ENCODE measurements around the gene MDK.
"Not testable (repeated sequence)": the region's sequence is repeated elsewhere in the genome, so short reads cannot be mapped to it uniquely, and the experiment has no call there.

The MDK gene

DNA sequence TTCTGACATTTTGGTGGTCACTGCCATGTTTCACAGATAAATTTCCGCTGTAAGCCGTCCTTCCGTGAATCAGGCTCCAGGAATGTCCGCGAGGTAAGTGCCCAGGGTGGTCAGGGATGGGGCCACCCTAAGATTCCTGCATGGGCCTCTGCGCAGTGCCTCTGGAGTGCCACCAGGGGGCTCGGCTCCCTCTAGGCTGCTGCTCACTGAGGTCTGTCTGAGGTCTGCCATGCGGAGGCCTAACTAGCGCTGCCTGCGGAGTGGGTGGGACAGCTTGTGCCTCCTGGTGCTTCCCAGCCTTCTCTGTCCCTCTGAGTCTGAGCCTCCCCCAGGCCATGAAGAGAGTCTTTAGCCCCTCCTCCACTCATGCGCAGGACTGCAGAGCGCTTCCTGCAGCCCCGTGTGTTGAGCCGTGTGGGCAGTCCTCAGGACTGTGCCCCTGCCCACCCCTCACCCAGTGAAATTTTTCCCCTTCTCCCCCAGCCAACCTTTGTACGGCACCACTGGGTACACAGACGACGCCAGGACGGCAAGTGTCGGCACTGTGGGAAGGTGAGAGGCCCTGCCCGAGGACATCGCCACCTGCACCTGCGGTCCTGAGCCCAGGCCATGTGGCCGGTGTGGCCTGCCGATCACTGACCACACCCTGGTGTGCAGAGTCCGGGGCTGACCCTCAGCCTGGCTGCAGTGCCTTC lies 11.9 kb upstream of the MDK start:
- peak in 2 of 5 experiments; percentile 36 to 66 for DNase-seq

DNA sequence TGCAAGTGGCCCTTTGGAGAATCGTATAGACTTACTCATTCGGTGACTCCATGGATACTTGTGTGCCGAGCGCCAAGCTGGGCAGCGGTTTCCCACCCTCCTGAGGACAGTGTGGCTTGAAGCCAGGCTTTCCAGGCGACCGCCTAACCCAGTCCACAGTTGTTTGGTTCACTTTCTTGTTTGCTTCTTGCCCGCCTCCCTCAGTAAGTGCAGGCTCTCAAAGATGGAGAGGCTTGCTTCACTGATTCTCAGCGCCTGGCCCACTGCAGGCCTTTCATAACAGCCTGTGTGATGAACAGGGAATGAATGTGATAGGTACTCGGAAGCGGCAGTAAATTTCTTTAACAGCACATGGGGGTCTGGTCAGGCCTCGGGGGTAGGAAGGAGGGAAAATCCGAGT lies 11.2 kb upstream of the MDK start:
- DNase-seq, result no peak

DNA sequence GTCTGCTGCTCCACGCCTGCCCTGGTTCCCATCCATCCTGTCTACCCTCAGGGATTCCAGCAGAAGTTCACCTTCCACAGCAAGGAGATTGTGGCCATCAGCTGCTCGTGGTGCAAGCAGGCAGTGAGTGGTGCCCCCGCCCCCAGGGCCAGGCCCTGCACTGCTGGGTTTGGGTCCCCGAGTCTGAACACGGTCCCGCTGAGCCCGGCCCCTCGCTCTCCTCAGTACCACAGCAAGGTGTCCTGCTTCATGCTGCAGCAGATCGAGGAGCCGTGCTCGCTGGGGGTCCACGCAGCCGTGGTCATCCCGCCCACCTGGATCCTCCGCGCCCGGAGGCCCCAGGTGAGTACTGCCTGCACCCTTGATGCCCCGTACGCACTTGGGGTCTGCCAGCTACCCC lies 10.2 kb upstream of the MDK start:
- not testable (repeated sequence) for DNase-seq

DNA sequence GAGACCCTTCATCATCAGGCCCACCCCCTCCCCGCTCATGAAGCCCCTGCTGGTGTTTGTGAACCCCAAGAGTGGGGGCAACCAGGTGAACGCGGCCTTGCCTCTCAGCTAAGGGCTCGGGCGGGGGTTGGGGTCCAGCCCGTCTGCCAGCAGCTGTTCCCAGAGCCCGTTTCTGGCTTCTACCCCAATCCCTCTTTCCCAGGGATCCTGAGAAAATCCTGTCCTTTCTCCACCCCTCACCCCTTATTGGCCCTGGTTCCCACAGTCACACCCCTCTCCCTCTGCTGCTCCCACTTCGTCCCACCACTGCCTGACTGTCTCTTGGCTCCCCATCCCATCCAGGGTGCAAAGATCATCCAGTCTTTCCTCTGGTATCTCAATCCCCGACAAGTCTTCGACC lies 9.4 kb upstream of the MDK start:
- no peak for DNase-seq

DNA sequence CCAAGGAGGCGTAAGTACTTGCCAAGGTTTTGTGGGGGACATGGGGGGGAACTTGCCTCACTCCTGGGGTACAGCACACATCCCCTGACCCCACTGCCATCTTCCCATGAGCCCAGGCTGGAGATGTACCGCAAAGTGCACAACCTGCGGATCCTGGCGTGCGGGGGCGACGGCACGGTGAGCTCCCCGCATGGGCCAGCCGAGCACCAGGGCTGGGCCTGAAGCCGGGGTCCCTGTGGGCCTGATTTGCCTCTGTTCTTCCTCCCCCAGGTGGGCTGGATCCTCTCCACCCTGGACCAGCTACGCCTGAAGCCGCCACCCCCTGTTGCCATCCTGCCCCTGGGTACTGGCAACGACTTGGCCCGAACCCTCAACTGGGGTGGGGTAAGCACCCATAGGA lies 9.0 kb upstream of the MDK start:
- DNase-seq, result not testable (repeated sequence)

DNA sequence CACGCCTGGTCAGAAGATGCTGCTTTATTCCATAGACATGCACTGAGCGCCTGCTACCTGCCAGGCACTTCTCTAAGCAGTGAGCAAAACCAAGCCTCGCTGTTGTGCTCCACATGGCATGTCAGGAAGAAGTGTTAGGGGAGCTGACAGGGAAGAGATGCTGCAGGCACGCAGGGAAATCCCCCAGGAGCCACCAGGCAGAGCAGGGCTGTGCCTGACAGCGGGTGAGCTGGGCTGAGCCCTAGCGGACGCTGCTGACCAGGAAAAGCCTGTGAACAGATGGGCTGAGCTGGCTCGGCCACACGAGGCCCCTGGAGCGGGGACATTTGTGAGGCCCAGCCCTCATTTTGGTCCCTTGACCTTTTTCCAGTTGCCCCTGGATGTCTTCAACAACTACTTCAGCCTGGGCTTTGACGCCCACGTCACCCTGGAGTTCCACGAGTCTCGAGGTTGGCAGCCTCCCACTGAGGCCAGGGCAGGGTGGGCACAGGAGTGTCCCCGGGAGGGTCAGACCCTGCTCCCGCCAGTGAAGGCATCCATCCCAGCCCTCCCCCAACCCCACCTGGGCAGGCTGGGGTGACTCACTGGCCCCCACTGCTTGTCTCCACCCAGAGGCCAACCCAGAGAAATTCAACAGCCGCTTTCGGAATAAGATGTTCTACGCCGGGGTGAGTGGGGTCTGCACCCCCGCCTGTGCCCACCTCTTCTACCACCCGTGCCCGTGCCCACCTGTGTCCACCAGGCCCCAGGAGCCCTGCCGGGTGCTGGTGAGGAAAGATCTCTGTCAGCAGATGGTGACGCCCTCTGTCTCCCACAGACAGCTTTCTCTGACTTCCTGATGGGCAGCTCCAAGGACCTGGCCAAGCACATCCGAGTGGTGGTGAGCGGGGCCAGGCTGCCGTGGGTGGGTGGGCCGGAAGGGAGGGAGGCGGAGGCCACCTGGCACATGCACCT lies 7.4 kb upstream of the MDK start:
- no peak for DNase-seq

DNA sequence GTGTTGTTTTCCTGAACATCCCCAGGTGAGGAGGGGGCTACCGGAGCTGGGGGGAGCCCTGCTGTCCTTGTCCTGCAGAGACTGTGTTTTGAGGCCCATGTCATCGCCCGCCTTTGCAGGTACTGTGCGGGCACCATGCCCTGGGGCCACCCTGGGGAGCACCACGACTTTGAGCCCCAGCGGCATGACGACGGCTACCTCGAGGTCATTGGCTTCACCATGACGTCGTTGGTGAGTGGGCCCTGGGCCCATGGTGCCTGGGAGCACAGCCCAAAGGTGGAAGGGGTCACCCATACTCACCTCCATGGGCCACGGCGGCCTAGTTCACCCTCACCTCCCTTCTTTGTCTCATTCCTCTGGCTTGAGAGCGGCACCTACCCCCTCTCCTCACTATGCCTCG lies 6.7 kb upstream of the MDK start:
- no peak for DNase-seq

DNA sequence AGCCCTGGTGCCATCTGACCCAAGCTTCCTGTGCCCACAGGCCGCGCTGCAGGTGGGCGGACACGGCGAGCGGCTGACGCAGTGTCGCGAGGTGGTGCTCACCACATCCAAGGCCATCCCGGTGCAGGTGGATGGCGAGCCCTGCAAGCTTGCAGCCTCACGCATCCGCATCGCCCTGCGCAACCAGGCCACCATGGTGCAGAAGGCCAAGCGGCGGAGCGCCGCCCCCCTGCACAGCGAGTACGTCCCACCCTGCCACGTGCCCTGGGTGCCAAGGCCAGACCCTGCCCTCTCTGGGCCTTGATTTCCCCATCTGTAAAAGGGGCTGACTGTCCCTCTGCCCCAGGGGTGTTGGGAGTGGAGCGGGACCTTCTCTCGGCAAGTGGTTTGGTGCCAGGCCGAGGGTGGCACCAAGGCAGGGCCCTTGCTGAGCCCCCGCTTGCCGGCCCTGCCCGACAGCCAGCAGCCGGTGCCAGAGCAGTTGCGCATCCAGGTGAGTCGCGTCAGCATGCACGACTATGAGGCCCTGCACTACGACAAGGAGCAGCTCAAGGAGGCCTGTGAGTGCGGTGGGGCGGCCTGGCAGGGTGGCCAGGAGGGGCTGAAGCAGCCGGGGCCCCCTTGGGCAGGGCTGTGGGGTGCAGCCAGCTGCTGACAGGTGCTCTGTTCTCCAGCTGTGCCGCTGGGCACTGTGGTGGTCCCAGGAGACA lies 5.9 kb upstream of the MDK start:
- no peak for DNase-seq

DNA sequence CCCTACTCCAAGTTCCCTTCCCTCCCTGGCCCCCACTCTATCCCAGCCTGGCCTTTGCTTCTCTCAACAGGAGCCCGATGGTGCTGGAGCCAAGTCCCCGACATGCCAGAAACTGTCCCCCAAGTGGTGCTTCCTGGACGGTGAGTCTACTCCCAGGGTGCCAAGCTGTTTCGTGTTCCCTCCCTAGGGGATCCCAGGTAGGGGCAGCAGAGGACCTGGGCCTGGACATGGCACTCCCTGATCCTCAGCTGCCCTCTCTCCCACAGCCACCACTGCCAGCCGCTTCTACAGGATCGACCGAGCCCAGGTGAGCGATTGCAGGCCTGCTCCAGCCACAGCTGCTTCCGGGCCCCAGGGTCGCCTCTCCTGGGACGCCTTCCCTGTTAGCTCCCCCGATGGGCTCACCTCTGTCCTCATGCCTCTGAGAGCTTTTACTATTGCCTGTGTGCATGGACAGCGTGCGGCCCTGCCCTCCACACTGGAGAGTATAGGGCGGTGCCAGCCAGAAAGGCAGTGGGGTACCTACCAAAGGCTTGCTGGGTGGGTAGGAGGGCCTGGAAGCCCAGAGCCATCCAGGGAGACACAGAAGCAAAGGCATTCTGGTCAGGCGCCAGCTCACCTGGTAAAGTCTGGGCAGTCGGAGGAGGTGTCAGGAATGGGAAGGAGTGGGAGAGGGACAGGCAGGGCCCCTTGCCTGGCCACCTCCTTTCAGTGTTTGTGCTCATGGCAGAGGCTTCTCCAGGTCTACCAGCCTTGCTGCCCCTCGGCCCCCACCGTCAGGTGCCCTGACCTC lies 5.0 kb upstream of the MDK start:
- no peak for DNase-seq

DNA sequence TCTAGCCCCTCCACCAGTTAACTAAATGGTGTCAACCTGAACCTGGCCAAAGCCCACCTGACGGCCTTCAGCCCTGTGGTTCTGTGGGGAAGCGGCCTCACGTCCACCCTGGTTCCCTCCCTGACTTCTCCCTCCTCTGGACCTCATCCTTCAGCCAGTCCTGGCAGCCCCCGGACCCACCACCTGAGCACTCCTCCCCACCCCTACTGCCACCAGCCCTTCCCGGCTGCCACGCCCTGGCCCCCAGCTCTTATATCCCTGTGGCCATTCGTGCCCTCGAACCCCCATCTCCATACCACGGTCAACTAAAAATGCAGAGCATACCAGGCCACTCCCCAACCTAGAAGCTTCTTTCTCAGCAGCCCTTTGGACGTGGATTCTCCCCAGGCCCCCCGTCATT lies 4.2 kb upstream of the MDK start:
- no peak for DNase-seq

DNA sequence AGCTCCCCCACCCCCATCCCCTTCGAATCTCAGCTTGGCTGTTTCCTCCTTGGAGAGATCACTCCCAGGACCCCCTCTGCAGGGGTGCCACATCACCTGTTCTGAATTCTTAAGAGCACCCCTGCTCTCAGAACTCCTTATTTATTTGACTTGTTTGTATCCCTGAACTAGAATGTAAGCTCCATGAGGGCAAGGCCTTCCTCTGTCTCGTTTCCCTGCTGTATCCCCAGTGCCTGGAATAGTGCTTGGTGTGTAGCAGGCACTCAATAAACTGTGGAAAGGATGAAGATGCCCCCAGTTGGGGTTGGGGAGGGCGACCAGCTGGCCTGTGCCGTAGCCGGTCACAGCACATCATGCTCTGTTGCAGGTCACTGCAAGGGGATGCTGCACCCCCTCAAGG lies 3.6 kb upstream of the MDK start:
- DNase-seq, result no peak

DNA sequence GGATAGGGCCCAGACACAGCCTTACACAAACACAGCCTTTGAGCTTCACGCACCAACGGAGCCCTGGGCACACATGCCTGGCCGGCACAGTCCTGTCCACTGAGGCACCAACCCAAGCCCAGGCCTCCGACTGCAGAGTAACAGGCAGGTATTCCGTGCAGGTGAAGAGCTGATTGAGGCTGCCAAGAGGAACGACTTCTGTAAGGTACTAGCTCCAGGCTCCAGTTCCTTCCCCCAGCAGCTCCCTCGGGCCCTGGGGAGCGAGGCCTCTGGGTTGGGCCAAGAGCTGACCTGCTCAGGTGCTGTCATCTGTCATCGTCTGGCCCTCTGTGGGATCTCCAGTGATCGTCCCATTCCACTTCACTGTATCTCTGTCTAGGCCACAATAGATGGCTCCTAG lies 3.2 kb upstream of the MDK start:
- no peak for DNase-seq

DNA sequence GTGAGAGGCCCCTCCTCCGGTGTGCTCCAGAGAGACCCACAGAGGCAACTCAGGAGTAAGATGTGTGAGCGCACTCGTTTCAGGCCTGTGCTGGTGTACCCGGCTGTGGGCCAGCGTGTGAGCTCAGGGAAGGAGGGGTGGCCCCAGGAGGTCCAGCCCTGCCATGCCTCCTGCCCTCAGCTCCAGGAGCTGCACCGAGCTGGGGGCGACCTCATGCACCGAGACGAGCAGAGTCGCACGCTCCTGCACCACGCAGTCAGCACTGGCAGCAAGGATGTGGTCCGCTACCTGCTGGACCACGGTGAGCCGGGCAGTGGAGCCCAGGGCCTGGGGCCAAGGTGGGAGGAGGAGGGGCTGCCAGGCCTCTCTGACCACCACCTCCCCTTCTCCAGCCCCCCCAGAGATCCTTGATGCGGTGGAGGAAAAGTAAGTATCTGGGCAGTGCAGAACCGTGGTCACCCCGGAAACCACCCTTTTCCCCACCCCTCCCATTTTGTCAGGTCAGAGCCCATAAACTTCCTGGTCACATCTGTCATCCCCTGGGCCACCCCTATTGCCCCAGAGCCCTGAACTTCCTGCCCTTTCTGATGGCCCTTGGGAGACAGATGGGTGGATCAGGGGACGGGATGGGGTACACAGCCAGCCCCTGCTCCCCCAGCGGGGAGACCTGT lies 2.5 kb upstream of the MDK start:
- no peak for DNase-seq

DNA sequence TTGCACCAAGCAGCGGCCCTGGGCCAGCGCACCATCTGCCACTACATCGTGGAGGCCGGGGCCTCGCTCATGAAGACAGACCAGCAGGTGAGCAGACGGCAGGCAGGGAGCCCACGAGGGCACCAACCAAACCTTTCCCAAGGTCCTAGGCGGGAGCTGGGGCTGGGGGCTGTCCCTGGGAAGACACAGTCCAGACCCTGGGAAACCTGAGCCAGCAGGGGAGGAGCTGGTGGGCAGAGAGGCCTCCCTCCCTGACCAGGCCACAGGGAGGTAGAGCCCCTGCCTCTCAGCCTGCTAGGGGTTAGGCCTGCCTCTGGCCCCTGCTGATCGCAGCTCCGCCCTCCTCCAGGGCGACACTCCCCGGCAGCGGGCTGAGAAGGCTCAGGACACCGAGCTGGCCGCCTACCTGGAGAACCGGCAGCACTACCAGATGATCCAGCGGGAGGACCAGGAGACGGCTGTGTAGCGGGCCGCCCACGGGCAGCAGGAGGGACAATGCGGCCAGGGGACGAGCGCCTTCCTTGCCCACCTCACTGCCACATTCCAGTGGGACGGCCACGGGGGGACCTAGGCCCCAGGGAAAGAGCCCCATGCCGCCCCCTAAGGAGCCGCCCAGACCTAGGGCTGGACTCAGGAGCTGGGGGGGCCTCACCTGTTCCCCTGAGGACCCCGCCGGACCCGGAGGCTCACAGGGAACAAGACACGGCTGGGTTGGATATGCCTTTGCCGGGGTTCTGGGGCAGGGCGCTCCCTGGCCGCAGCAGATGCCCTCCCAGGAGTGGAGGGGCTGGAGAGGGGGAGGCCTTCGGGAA lies 1.8 kb upstream of the MDK start:
- not testable (repeated sequence) for DNase-seq

DNA sequence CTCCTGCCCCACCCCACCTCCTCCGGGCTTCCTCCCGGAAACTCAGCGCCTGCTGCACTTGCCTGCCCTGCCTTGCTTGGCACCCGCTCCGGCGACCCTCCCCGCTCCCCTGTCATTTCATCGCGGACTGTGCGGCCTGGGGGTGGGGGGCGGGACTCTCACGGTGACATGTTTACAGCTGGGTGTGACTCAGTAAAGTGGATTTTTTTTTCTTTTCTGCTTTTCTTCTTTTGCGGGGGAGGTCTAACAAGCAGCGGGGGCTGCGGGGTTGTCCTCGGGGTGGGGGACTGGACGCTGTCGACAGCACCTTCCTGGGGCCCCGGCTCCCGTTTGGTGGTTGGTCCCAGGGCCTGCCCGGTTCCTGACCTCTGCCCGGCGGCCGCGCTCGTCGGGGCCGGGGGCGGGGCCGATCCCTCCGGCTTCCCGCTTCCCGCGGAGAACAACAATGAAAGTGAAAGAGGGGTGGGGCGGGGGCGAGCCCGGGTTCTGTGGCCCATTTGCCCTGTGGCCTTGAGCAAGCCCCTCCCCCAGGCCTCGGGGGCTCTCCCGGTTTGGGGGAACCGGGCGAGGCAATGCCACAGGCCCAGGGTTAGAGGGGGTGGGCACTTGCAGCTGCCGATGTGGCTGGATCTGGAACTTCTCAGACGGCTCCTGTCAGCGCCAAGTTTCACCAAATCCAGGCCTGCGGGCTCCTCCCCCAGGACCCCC lies 975 bp upstream of the MDK start:
- DNase-seq, result peak in 4 of 5 experiments; percentile 26 to 50 (median 39)

DNA sequence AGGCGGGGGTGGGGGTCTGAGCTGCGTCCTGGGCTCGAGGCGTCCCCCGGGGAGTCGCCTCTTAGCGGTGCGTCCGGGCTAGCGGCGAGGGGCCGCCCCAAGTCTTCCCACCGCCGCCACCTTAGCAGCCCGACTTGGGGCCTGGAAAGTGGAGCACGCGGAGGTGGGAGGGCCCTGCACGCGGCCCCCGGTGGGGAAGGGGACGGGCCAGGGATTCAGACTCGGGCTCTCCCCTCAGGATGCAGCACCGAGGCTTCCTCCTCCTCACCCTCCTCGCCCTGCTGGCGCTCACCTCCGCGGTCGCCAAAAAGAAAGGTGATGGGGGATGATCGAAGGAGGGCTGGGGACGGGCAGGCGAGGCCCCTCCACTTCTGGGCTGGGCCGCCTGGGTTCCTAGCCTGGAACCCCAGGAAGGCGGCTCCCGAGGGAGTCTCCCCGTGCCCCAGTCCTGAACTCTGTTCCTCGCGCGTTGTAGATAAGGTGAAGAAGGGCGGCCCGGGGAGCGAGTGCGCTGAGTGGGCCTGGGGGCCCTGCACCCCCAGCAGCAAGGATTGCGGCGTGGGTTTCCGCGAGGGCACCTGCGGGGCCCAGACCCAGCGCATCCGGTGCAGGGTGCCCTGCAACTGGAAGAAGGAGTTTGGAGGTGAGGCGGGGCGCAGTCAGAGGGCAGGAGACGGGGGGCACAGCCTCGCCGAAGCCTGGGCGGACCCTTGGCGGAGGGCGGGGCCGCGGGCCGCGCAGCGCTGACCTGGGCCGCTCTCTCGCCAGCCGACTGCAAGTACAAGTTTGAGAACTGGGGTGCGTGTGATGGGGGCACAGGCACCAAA lies 563 bp downstream of the MDK start:
- DNase-seq, result no peak

DNA sequence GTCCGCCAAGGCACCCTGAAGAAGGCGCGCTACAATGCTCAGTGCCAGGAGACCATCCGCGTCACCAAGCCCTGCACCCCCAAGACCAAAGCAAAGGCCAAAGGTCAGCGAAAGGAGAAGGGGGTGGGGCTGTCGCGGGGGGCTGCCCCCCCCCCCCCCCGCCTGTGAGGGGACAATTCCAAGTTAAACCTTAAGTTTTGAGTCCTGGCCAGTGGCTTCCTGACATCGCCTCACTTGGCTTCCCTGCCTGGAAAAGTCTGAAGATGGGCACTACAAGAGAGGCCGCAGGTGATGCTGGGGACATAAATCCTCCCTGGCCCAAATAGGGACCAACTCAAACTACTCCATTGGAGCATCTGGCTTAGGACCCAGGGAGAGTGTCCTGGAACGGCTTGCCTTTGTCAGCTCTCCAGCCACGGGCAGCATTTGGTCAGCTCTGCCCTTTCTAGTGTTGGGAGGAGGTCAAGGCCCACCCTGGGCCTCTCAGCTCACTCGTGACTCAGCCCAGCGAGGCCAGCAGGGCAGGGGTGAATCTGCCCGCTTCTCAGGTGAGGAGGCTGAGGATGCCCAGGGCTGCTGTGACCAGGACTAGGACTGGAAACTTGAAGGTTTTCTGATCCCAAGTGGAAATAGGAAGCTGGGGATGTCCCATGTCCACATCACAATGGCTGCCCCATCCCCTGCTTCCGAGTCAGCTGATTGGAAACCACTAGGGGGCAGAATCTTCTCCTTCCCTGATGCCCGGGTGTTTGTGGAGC lies 1.4 kb downstream of the MDK start:
- DNase-seq, result no peak

DNA sequence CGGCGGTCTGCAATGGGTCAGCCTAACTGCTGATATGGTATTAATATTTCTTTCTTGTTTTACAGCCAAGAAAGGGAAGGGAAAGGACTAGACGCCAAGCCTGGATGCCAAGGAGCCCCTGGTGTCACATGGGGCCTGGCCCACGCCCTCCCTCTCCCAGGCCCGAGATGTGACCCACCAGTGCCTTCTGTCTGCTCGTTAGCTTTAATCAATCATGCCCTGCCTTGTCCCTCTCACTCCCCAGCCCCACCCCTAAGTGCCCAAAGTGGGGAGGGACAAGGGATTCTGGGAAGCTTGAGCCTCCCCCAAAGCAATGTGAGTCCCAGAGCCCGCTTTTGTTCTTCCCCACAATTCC lies 1.9 kb downstream of the MDK start:
- DNase-seq, result no peak
